ENCODE results near the gene PDCD1. TPM values are rescaled to one million over a fixed set of nuclear protein-coding genes. Genes with fewer than 3 reads are reported as not detected.

The PDCD1 gene
- total RNA-seq, 4 donors from 2014 or later: 1.2 to 2.5 (median 1.5) TPM

- intact Hi-C loops (cut with DNase I): no loop called here
- no peaks in the 10 kb centered on the region for H3K9me3 ChIP-seq
Observed at GRCh38 chr2:241841181-241842066, 17.3 kb downstream of the PDCD1 start.

GRCh38 chr2:241837197-241837965 is 21.3 kb downstream of the PDCD1 start:
- Histone ChIP-seq H3K4me1 (no peaks in the 10 kb centered on the region), H3K27me3 (peaks cover 0 to 28% (median 0%) of the 10 kb centered on the region in 4 donors), H3K4me3 (no peak overlapping the region), H3K36me3 (no peaks in the 10 kb centered on the region), H3K27ac (no peak overlapping the region), H3K9me3 (no peaks in the 10 kb centered on the region)
- intact Hi-C loops (cut with DNase I): no loop called here
- WGBS, 2 donors: 49 to 61% methylated on average over 11 to 12 of the region's 13 CpGs
- DNase-seq: no peak
- TF ChIP-seq, protein P1, sequence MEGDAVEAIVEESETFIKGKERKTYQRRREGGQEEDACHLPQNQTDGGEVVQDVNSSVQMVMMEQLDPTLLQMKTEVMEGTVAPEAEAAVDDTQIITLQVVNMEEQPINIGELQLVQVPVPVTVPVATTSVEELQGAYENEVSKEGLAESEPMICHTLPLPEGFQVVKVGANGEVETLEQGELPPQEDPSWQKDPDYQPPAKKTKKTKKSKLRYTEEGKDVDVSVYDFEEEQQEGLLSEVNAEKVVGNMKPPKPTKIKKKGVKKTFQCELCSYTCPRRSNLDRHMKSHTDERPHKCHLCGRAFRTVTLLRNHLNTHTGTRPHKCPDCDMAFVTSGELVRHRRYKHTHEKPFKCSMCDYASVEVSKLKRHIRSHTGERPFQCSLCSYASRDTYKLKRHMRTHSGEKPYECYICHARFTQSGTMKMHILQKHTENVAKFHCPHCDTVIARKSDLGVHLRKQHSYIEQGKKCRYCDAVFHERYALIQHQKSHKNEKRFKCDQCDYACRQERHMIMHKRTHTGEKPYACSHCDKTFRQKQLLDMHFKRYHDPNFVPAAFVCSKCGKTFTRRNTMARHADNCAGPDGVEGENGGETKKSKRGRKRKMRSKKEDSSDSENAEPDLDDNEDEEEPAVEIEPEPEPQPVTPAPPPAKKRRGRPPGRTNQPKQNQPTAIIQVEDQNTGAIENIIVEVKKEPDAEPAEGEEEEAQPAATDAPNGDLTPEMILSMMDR (IDR thresholded peaks at IDR 0.05): no peak
- no peak for TF ChIP-seq POLR2A (IDR thresholded peaks at IDR 0.05)

More at GRCh38 chr2:241841181-241842066, 17.3 kb downstream of the PDCD1 start:
- Histone ChIP-seq H3K36me3 (no peaks in the 10 kb centered on the region), H3K4me3 (no peak overlapping the region), H3K27ac (no peak overlapping the region), H3K27me3 (peaks cover 0 to 26% (median 0%) of the 10 kb centered on the region in 4 donors), H3K4me1 (peaks cover 6 to 30% (median 14%) of the 10 kb centered on the region in 3 donors)
- no peak for DNase-seq
- 65 to 67% methylated on average over 18 to 23 of the region's 28 CpGs for WGBS, 2 donors
- TF ChIP-seq, protein P1 (IDR thresholded peaks at IDR 0.05): no peak
- TF ChIP-seq POLR2A (IDR thresholded peaks at IDR 0.05): no peak

DNA sequence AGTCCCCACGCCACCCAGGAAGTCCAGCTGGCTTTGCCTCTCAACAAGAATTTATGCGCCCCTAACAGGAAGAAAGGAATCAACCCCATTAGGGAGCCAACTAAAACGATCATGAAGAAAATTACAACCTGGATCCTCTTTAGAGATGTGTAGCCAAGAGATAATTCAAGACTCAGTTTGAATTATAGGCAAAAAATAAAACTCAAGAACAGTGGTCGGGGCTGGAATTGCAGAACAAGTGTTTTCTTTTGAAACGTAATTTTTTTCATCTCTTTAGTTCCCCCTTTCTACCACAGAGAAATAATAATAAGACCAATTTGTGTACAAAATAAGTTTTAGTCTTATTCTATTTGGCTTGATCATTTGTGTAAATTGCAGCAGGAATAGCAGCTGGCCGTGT is 22.4 kb downstream of the PDCD1 start:
- H3K36me3 ChIP-seq: no peaks in the 10 kb centered on the region
- H3K9me3 ChIP-seq: no peaks in the 10 kb centered on the region
- H3K27me3 ChIP-seq: peaks cover 0 to 34% (median 0%) of the 10 kb centered on the region in 4 donors
- H3K4me3 ChIP-seq: no peak overlapping the region
- H3K4me1 ChIP-seq: no peaks in the 10 kb centered on the region
- TF ChIP-seq POLR2A (IDR thresholded peaks at IDR 0.05): no peak
- TF ChIP-seq, protein P1 (IDR thresholded peaks at IDR 0.05): no peak
- 58 to 60% methylated on average over 6 of the region's 6 CpGs for WGBS, 2 donors
- no peak for DNase-seq
- no peak overlapping the region for H3K27ac ChIP-seq
- intact Hi-C loops (cut with DNase I): no loop called here

DNA sequence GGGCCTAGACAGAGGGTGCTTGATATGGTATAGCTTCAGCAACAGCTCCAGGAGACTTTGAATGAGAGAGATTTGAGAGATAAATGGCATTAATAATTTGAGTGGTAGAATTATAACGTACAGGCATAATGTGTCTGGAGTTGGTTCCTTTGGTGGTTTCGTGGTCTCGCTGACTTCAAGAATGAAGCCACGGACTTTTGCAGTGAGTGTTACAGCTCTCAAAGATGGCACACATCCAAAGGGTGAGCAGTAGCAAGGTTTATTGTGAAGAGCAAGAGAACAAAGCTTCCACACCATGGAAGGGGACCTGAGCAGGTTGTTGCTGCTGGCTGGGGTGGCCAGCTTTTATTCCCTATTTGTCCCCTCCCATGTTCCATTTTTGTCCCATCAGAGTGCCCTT is 23.1 kb downstream of the PDCD1 start:
- H3K36me3 ChIP-seq: no peaks in the 10 kb centered on the region
- no peak overlapping the region for H3K27ac ChIP-seq
- WGBS, 2 donors: 49 to 70% methylated on average over 4 of the region's 4 CpGs
- H3K4me3 ChIP-seq: no peak overlapping the region
- H3K9me3 ChIP-seq: no peaks in the 10 kb centered on the region
- H3K27me3 ChIP-seq: peaks cover 0 to 34% (median 0%) of the 10 kb centered on the region in 4 donors
- H3K4me1 ChIP-seq: no peaks in the 10 kb centered on the region
- TF ChIP-seq, protein P1 (IDR thresholded peaks at IDR 0.05): no peak
- TF ChIP-seq POLR2A (IDR thresholded peaks at IDR 0.05): no peak
- intact Hi-C loops (cut with DNase I): no loop called here
- DNase-seq: no peak

Measured in esophagus squamous epithelium (tissue), 5 donors.